GM12878 (cell line): ENCODE measurements around the gene ZSCAN10. TPM values are rescaled to one million over a fixed set of nuclear protein-coding genes. Genes with fewer than 3 reads are reported as not detected.
A peak's percentile ranks its signal among the peaks of the same experiment; 100 is the strongest.

Experiments
- ATAC-seq: fragments of 200-7000 bp; cut with Tn5 transposase; 3 replicates; pipeline ENCODE4 v1.9.1; 2020; ENCODE audit warnings: mild to moderate bottlenecking, moderate library complexity
- BruUV-seq: library from RNA; stranded (reverse); fragments of 400-500 nt; replicated peaks from 2 replicates; lab custom pipeline; 2021; lab: Mats Ljungman, UMichigan
- CTCF ChIA-PET: fragments of 300-600 bp; sonication (Branson Sonifier 250); formaldehyde crosslinking; extraction: SDS; loops from one replicate; lab custom pipeline; 2021; ENCODE audit warnings: inconsistent platforms; lab: Yijun Ruan, JAX
- POLR2A ChIA-PET: fragments of 350-600 bp; formaldehyde crosslinking; extraction: SDS; loops from one replicate; lab custom pipeline; 2021; ENCODE audit warnings: inconsistent platforms; lab: Charles Lee
- RAD21 ChIA-PET: fragments of 300-600 bp; sonication (Branson Sonifier 250); formaldehyde crosslinking; loops from one replicate; lab custom pipeline; 2023; ENCODE audit warnings: antibody characterized with exemption; ENCODE audit not compliant: unreplicated experiment; lab: Charles Lee
- SMC1A ChIA-PET: fragments of 300-600 bp; sonication (Branson Sonifier 250); formaldehyde crosslinking; loops from one replicate; lab custom pipeline; 2023; ENCODE audit not compliant: unreplicated experiment, uncharacterized antibody; lab: Charles Lee
- DNase-seq: peaks from one replicate; pipeline ENCODE4 v3.0.0-alpha.2; 2011; ENCODE audit warnings: low read depth, low spot score
- FAIRE-seq: peaks from 3 replicates; lab custom pipeline; 2011; peaks lifted over from hg19 to GRCh38; lab: Jason Lieb, UNC
- H2AFZ ChIP-seq: 2 replicates; pipeline ENCODE4 v1.6.0; 2011; ENCODE audit warnings: low read depth, low read length, control low read depth; ENCODE audit not compliant: control insufficient read depth
- H3K27ac ChIP-seq: 2 replicates; pipeline ENCODE4 v1.5.1; 2011; ENCODE audit warnings: control low read depth; ENCODE audit not compliant: control insufficient read depth, insufficient read depth
- H3K27me3 ChIP-seq, 2 experiments: replicated peaks in 1 of 2; 2 replicates each; pipeline versions ENCODE4 v1.6.0 to v1.6.1; 2011; ENCODE audit warnings: low read length in 1 of 2; ENCODE audit not compliant: control insufficient read depth in 2 of 2, insufficient read depth in 2 of 2
- H3K36me3 ChIP-seq, 2 experiments: 2 replicates each; pipeline ENCODE4 v1.5.1; 2011; ENCODE audit warnings: low read length in 1 of 2; ENCODE audit not compliant: control insufficient read depth in 2 of 2, insufficient read depth in 2 of 2
- H3K4me1 ChIP-seq: 2 replicates; pipeline ENCODE4 v1.6.1; 2011; ENCODE audit warnings: mild to moderate bottlenecking, low read length, moderate library complexity, mixed read lengths; ENCODE audit not compliant: control insufficient read depth, insufficient read depth
- H3K4me2 ChIP-seq: 2 replicates; pipeline ENCODE4 v1.6.0; 2011; ENCODE audit warnings: control low read depth; ENCODE audit not compliant: control insufficient read depth, insufficient read depth
- H3K4me3 ChIP-seq: fragments of 200-600 bp; sonication (generic); 2 replicates; pipeline ENCODE4 v1.5.1; 2016
- H3K79me2 ChIP-seq: 2 replicates; pipeline ENCODE4 v1.6.0; 2011; ENCODE audit warnings: low read length; ENCODE audit not compliant: control insufficient read depth, insufficient read depth
- H3K9ac ChIP-seq: 2 replicates; pipeline ENCODE4 v1.8.0; 2011; ENCODE audit warnings: low read length, control low read depth, mixed read lengths; ENCODE audit not compliant: control insufficient read depth, insufficient read depth
- H3K9me3 ChIP-seq: replicated peaks from 3 replicates; pipeline ENCODE4 v1.5.1; 2011; ENCODE audit warnings: mild to moderate bottlenecking, low read length; ENCODE audit not compliant: control insufficient read depth, insufficient read depth
- H4K20me1 ChIP-seq: 2 replicates; pipeline ENCODE4 v1.6.0; 2011; ENCODE audit not compliant: control insufficient read depth, insufficient read depth
- CBX5 ChIP-seq: sonication (generic); IDR thresholded peaks from 2 replicates; pipeline ENCODE4 v1.6.1; 2016; ENCODE audit warnings: low read depth, moderate library complexity, mild to moderate bottlenecking, inconsistent platforms
- DPF2 ChIP-seq: fragments of 450-650 bp; IDR thresholded peaks from 2 replicates; pipeline ENCODE4 v1.6.1; 2017; ENCODE audit warnings: mild to moderate bottlenecking
- E2F8 ChIP-seq: fragments of 450-650 bp; IDR thresholded peaks from 2 replicates; pipeline ENCODE4 v1.6.1; 2018; ENCODE audit warnings: mild to moderate bottlenecking, low read depth, moderate library complexity; ENCODE audit not compliant: partially characterized antibody
- ELK1 ChIP-seq: IDR thresholded peaks from 2 replicates; pipeline ENCODE4 v1.6.1; 2012; ENCODE audit warnings: low read depth, low read length, improper control_type of control experiment
- GATAD2B ChIP-seq: fragments of 450-650 bp; conservative IDR thresholded peaks from 2 replicates; pipeline ENCODE4 v1.6.1; 2017; ENCODE audit warnings: low read depth, mild to moderate bottlenecking, moderate library complexity
- IRF5 ChIP-seq: fragments of 450-650 bp; IDR thresholded peaks from 2 replicates; pipeline ENCODE4 v1.6.1; 2017; ENCODE audit warnings: borderline replicate concordance
- JUNB ChIP-seq: IDR thresholded peaks from 2 replicates; pipeline ENCODE4 v1.6.1; 2016; ENCODE audit warnings: antibody characterized with exemption, mild to moderate bottlenecking
- NFXL1 ChIP-seq: fragments of 450-650 bp; IDR thresholded peaks from 2 replicates; pipeline ENCODE4 v1.6.1; 2017; ENCODE audit warnings: antibody characterized with exemption, mild to moderate bottlenecking, borderline replicate concordance
- NR2C2 ChIP-seq: IDR thresholded peaks from 2 replicates; pipeline ENCODE4 v1.6.1; 2011; ENCODE audit warnings: borderline replicate concordance, low read depth; ENCODE audit not compliant: control insufficient read depth, insufficient read length
- NRF1 ChIP-seq: conservative IDR thresholded peaks from 2 replicates; pipeline ENCODE4 v1.6.1; 2011; ENCODE audit warnings: mild to moderate bottlenecking, low read depth, low read length, improper control_type of control experiment
- POLR2A ChIP-seq: IDR thresholded peaks from 2 replicates; pipeline ENCODE4 v1.6.1; 2011; ENCODE audit warnings: low read depth, mild to moderate bottlenecking, low read length
- POLR2AphosphoS2 ChIP-seq: IDR thresholded peaks from 2 replicates; pipeline ENCODE4 v1.6.1; 2011; ENCODE audit warnings: low read depth, mild to moderate bottlenecking, low read length, improper control_type of control experiment, moderate library complexity
- POU2F2 ChIP-seq: IDR thresholded peaks from 3 replicates; pipeline ENCODE4 v1.6.1; 2011; ENCODE audit warnings: low read depth, mild to moderate bottlenecking, low read length, borderline replicate concordance
- RCOR1 ChIP-seq: conservative IDR thresholded peaks from 2 replicates; pipeline ENCODE4 v1.6.1; 2012; ENCODE audit warnings: low read depth, low read length, improper control_type of control experiment
- TBL1XR1 ChIP-seq: IDR thresholded peaks from 2 replicates; pipeline ENCODE4 v1.6.1; 2012; ENCODE audit warnings: low read depth, low read length, improper control_type of control experiment
- ZNF384 ChIP-seq: IDR thresholded peaks from 2 replicates; pipeline ENCODE4 v1.6.1; 2012; ENCODE audit warnings: low read depth, mild to moderate bottlenecking, low read length, improper control_type of control experiment, borderline replicate concordance
- ZNF622 ChIP-seq: fragments of 450-650 bp; IDR thresholded peaks from 2 replicates; pipeline ENCODE4 v1.6.1; 2017; ENCODE audit warnings: mild to moderate bottlenecking, inconsistent platforms
- WGBS: methylation state at CpG from one replicate; pipeline ENCODE4 v1.1.6; 2016; ENCODE audit warnings: low lambda C conversion rate; ENCODE audit not compliant: insufficient replicate concordance, insufficient coverage; ENCODE audit errors: missing lambda C conversion rate; 5-methylcytosine and 5-hydroxymethylcytosine counted together
- in situ Hi-C: fragments of 300-500 bp; cut with MboI; formaldehyde crosslinking; loops from 9 replicates; pipeline ENCODE4 v1.14.3; 2018; ENCODE audit warnings: mixed read lengths
- intact Hi-C: fragments of 100-400 bp; cut with micrococcal nuclease; formaldehyde crosslinking; loops from one replicate; pipeline ENCODE4 v1.14.2; 2022; ENCODE audit not compliant: unreplicated experiment
- polyA plus RNA-seq, 11 experiments: library from polyadenylated mRNA; depleted of rRNA in 4 of 11; unstranded in 6 of 11; stranded (reverse) in 5 of 11; fragments of >200 nt; fragmentation: Nextera tagmentation in 4 of 11; fragmentation: Illumina TruSeq in 1 of 11; extraction: Ambion mirVana in 4 of 11; extraction: Trizol in 1 of 11; gene quantifications; 1 replicate in 1 of 11; 2 replicates in 10 of 11; pipeline versions ENCODE4 v1.2.1 to v1.2.3, GENCODE V29; 2011 to 2016; ENCODE audit warnings: inconsistent platforms in 2 of 11, missing spikeins in 2 of 11, low read depth in 1 of 11
- total RNA-seq, 4 experiments: library from RNA; depleted of rRNA in 3 of 4; stranded (reverse); fragments of >200 nt in 3 of 4; fragmentation: Illumina TruSeq in 1 of 4; extraction: Trizol in 1 of 4; gene quantifications; 2 replicates each; pipeline versions ENCODE4 v1.2.1 to v1.2.3, GENCODE V29; 2013 to 2021

ZSCAN10 gene
- total and polyA plus RNA-seq, 10 of the 15 experiments (the other 5 are each of a cell fraction or from before 2014, with no cell fraction given): 0.06 to 0.33 TPM; not detected in 8

GRCh38 chr16:3135126-3135715, 36.1 kb upstream of the ZSCAN10 start (continued):
- TF ChIP-seq JUNB (no peak), DPF2 (peak; percentile 37; the same call in 1 of the 2 replicates), POLR2A (peak; percentile 83), TBL1XR1 (no peak), GATAD2B (no peak), ELK1 (peak; percentile 5; the same call in 1 of the 2 replicates), NR2C2 (no peak), POU2F2 (no peak), POLR2AphosphoS2 (0 out of 2 replicates have a peak, but pooled peaks have one; percentile 46)

GRCh38 chr16:3134338-3135125, 35.4 kb upstream of the ZSCAN10 start, which contains the start of gene ZNF213:
ZNF213 (plus strand) TSS chr16:3135029; CDS start chr16:3137281, 2,252 bp downstream.
- FAIRE-seq (peak; percentile 98), ATAC-seq (peak; percentile 97), DNase-seq (peak; percentile 95)
- Histone ChIP-seq H3K4me3 (peak within 1 kb of the TSS; percentile 99), H3K4me2 (peak within 1 kb of the TSS; percentile 97), H3K9ac (peak within 1 kb of the TSS; percentile 87), H3K9me3 (no peaks in the 10 kb centered on the region), H3K4me1 (peaks cover 7% of the 10 kb centered on the region; the same call in 1 of the 2 replicates), H3K79me2 (peaks cover 18% of the 10 kb centered on the region), H4K20me1 (no peaks in the 10 kb centered on the region), H2AFZ (peak within 1 kb of the TSS; percentile 85), H3K27ac (peak within 1 kb of the TSS; percentile 95), H3K27me3 (no peaks in the 10 kb centered on the region), H3K36me3 (no peaks in the 10 kb centered on the region; a peak in 1 of 4 replicates)
- ChIA-PET CTCF (interaction anchor here (0.7 to 3.3 kb wide), 16 partner anchors 9 to 310 kb away, joined by 3 to 15 read pairs (median 6); partner anchors contain the start of gene NAA60), SMC1A (interaction anchor here (0.6 to 1.9 kb wide), 14 partner anchors 12 to 387 kb away, joined by 3 to 7 read pairs (median 4); no protein-coding TSS in a partner anchor), RAD21 (interaction anchor here (0.9 to 2.1 kb wide), 11 partner anchors 10 to 267 kb away, joined by 3 to 9 read pairs (median 4); partner anchors contain the start of gene ZNF174), POLR2A (interaction anchor here (0.6 to 2.4 kb wide), 13 partner anchors 16 to 111 kb away, joined by 3 to 13 read pairs (median 6); partner anchors contain the start of genes HCFC1R1, IL32, THOC6 and ZSCAN10)
- BruUV-seq: TSS peak; percentile 94
- intact Hi-C loops: no loop called here
- in situ Hi-C loops: no loop called here
- under 1% methylated on average over 51 of the region's 63 CpGs for WGBS
- TF ChIP-seq NFXL1: no peak
- no peak for TF ChIP-seq ZNF384
- no peak for TF ChIP-seq IRF5
- no peak for TF ChIP-seq NRF1
- TF ChIP-seq E2F8: no peak
- TF ChIP-seq CBX5: no peak
- no peak for TF ChIP-seq ZNF622
- 0 out of 2 replicates have a peak, but pooled peaks have one; percentile 42 for TF ChIP-seq RCOR1
